Left cardiac atrium (tissue), 4 donors: ENCODE data around the gene MYH6. TPM values are rescaled to one million over a fixed set of nuclear protein-coding genes. Genes with fewer than 3 reads are reported as not detected.
"Not testable (repeated sequence)": the region's sequence is repeated elsewhere in the genome, so short reads cannot be mapped to it uniquely, and the experiment has no call there.

Experiments used
- ATAC-seq, 2 donors: fragments of 200-7000 bp; cut with Tn5 transposase; one replicate each; pipeline ENCODE4 v1.9.1; 2020; ENCODE audit warnings: mild to moderate bottlenecking in 2 of 2, moderate library complexity in 2 of 2
- DNase-seq: peaks from one replicate; pipeline ENCODE4 v3.0.0-alpha.2; 2020
- intact Hi-C, 2 donors: fragments of 100-400 bp; cut with DNase I; formaldehyde crosslinking; loops; one replicate each; pipeline versions ENCODE4 v1.14.1 to v1.15.1; 2022 to 2023
- total RNA-seq, 2 donors: library from RNA; stranded (reverse); fragmentation: NEBNext Ultra II Directional; extraction: Animal tissue kit (Norgen Biotek cat#: 25700); gene quantifications; one replicate each; pipeline ENCODE4 v1.2.1, GENCODE V29; 2021
- donor health status: DM: no; HTN: yes; CAD: no.
- donor health status: DM: no; HTN: yes; CAD: no; lungs with severe emphysema.
- donor health status: DM: yes; HTN: yes; CAD: no.
- donor health status: Dilated cardiomyopathy.

Gene MYH6
- total RNA-seq, 2 donors from 2014 or later = 10,415 to 11,820 TPM

- intact Hi-C loops = no loop called here
- peak; percentile 71 to 73 for ATAC-seq
- DNase-seq = peak; percentile 64
These were observed 30.3 kb upstream of the MYH6 start for GRCh38 chr14:23438101-23438971.

DNA sequence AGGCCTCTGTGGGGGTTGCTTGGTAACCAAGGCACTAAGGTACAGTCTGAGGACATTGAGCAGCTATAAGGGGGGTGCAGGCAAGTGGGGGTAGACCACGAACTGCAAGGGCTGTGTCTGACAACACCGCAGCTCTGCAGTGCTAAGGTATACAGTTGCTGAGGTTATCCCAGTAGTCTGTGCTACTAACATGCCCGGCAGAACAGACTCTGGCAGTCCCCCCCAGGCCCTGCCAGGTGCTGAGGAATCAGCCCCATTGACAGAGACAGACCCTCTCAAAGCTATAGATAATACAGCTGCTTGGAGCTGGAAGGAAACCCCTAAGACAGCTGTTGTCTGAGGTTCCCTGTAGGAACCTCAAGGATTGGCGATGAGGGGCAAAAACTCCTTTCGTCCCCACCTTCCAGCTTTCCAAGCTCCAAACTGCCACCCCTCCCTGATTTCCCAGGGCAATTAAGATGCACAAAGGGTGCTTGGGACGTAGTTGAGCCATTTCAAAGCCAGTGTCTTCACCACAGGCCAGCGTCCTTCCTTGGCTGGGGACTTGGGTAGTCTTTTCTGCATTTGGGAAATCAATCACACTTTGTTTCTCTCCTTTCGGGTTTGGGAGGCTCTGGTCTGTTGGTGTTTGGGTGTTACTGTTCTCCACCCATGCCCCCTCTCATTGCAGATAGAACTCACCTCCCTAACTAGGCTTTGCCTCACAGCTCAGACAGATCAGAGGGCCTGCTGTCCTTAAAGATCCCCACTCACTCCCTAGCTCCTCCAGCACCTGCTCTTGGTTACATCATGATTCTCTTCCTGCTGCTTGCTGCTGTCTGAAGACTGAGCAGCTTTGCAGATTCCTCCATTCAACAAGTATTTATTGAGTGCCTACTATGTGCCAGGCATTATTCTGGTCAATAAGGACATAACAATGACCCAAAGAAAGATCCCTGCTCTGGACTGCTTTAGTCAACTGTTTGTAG, 29.3 kb upstream of the MYH6 start:
- no peak for DNase-seq
- intact Hi-C loops = no loop called here
- ATAC-seq = no peak

DNA sequence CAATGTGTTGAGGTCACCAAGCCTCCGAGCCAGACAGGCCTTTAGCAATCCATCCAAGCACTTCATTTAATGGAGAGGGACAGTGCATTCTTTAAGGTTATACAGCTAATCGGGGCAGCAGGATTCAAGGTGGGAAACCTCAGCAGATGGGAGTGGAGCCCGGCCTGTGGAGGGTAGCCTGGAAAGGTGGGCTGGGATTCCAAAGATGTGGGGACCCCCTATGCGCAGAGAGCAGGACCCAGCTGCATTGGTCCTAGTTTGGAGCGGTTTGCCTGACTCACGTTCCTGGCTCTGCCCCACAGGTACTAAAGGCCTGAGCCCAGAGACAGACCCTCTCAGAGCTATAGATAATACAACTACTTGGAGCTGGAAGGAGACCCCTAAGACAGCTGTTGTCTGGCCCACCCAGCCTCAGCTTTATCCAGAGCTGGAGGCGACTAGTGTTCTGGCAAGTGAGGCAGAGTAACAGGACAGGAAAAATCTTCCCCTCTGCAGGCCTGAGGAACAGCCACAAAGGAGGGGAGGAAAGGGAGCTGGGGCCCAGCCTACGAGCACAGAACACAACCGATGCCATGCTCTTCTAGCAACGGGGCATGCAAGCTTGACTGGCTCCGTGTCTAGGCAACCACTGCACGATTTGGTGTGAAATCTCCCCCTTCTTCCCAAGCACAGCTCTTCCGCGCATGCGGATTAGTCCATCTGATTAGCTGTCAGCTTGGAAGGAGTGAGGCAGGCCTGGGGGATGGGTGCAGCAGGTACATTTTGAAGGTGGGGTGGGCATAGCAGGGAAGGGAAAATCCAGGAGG, 28.5 kb upstream of the MYH6 start:
- DNase-seq = no peak
- intact Hi-C loops = no loop called here
- ATAC-seq = peak in 1 of 2 donors; percentile 2

DNA sequence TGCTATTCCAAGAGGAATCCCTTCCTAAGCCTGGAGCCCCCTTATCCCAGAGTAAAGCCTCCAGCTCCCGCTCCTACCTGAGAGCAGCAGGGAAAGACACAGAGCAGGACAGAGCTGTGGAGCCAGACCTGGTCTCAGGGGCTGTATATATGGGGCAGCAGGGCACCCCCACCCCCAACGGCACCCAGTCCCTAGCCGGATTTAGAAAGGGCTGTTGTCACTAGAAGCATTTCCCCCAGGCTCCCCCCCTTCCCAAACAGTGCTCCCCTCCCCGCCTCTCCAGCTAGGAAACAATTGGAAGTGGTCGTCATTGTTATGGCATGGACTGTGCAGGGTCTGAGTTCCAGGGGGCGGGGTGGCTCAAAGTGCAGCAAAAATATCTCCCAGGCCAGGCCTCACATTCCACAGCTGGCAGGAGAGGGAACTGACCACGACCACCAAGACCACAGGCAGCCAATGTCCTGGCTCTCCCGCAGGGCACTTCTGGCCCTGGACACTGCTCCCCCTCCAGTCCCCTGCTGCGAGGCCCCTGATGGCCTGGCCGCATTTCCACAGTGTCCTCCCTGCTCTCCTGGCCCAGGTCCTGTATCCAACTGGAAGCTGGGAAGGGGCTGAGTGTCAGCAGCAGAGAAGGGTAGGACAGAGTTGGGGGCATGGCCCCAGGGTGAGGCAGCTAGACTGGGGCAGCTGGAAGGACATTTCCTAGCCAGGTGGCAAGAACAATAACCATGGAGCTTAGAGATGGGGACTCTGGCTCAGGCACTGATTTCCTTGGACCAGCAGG, 27.7 kb upstream of the MYH6 start, which contains the start of gene MYH7:
TSS of gene MYH7 (minus strand) at position 118 of the 784 bp plus-strand sequence. CDS start 1,928 bp downstream, outside the sequence.
- ATAC-seq (peak; percentile 13 to 18), DNase-seq (no peak)

DNA sequence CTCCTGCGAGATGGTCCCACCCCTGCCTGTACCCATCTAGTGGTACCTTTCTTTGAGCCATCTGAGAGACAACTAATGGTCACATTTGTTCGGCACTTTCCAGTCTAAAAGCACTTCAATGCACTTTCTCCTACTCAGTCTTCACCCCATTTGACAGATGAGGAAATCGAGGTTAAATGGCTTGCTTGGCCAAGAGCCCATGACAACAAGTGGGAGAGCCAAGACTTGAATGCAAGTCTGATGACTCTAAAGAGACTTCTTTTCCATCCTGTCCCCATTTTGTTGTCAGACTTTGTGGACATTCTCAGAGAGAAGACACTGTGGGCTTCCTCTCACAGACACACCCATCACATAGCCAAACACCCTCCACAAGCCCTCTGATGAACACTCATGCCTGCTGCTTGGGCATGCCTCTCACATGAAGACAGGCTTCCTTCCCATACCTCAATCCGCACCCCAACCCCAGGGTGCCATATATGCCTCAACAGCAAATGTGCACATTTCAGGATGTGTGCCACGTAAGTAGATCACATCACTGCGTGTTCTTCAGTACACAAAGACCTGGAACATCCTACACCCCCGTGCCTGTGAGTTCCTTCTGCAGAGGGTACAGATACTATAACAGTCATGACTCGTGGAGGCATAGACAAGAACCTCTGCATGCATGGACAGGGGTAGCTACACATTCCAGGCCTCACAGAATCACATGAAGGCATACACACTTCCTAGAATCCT, 26.6 kb upstream of the MYH6 start:
- intact Hi-C loops = no loop called here
- ATAC-seq (no peak), DNase-seq (no peak)

More for the DNA sequence above, 27.7 kb upstream of the MYH6 start, which contains the start of gene MYH7:
- intact Hi-C loops = no loop called here

DNA sequence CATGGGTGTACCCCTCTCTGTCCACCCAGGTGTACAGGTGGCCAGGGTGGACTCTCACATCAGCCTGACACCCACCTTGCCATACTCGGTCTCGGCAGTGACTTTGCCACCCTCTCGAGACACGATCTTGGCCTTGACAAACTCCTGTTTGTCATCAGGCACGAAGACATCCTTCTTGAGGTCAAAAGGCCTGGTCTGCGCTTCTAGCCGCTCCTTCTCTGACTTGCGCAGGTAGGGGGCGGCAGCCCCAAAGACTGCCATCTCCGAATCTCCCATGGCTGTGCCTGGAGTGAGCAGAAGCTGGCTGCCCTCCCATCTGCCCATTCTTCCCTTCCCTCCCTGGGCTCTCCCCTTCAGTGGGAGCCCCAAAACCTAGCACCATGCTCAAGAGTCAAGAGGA, 25.4 kb upstream of the MYH6 start:
- intact Hi-C loops = no loop called here

GRCh38 chr14:23432946-23433345, 24.9 kb upstream of the MYH6 start:
- intact Hi-C loops = no loop called here
- no peak for ATAC-seq
- no peak for DNase-seq

More for the DNA sequence above, 25.4 kb upstream of the MYH6 start:
- DNase-seq (no peak), ATAC-seq (no peak)

GRCh38 chr14:23432102-23432925, 24.2 kb upstream of the MYH6 start:
- ATAC-seq (no peak), DNase-seq (no peak)
- intact Hi-C loops = no loop called here

GRCh38 chr14:23431486-23431885, 23.4 kb upstream of the MYH6 start:
- intact Hi-C loops = no loop called here
- ATAC-seq (no peak), DNase-seq (no peak)

- DNase-seq (no peak), ATAC-seq (no peak)
- intact Hi-C loops = no loop called here
These were observed 22.6 kb upstream of the MYH6 start for GRCh38 chr14:23430723-23431085.

DNA sequence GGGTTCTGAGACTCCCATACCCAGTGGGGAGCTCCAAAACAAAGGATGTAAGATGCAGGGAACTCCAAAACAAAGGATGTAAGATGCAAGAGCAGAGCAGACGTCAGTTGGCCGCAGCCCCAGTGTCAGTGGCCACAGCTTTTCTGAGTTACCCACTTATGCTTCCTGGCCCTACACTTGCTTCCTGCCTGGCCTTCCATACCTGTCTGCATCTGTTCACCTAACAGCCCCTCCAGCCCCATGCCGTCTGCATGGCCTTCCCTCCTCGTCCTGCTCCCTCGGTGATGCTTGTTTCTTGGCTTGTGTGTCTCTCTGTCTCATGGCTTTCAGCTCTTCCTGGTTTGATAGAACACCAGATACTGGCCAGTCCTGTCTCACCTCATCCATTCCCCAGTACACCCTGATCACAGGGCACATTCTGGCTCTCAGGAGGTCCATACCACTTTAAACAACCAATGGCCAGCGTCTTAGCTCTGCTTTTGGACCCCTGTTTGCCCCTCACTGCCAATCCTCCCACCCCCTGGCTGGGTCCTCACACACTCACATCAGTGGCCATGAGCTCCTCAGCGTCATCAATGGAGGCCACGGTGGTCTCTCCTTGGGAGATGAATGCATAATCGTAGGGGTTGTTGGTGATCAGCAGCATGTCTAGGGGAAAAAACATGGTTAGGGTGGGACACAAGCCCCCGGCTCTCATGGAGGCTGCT, 22.1 kb upstream of the MYH6 start:
- ATAC-seq = no peak
- intact Hi-C loops = no loop called here
- no peak for DNase-seq

GRCh38 chr14:23428686-23429495, 20.8 kb upstream of the MYH6 start:
- intact Hi-C loops = no loop called here
- DNase-seq = no peak
- ATAC-seq = no peak

DNA sequence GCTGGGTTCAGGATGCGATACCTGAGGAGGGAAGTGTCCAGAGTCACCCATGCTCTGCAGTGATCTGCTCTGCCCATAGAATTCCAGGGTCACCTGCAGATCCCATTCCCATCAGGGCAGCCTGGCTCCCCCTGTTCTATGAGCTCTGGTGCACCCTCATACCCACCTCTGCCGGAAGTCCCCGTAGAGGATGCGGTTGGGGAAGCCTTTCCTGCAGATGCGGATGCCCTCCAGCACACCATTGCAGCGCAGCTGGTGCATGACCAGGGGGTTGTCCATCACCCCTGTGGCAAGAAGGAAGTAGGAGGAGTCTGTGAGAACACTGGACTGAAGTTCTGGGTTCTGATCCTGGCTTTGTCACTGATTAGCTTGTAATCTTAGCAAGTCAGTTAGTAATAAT, 17.7 kb upstream of the MYH6 start:
- intact Hi-C loops, ATAC-seq, DNase-seq: not testable (repeated sequence)

GRCh38 chr14:23425169-23425568, 17.1 kb upstream of the MYH6 start:
- no peak for ATAC-seq
- intact Hi-C loops = no loop called here
- no peak for DNase-seq

- ATAC-seq (no peak), DNase-seq (no peak)
- intact Hi-C loops = no loop called here
These were observed 15.6 kb upstream of the MYH6 start for GRCh38 chr14:23423657-23424056.
